ENCODE measurements around the gene FAM72D.
"Not testable (repeated sequence)": the region's sequence is repeated elsewhere in the genome, so short reads cannot be mapped to it uniquely, and the experiment has no call there.

FAM72D gene

DNA sequence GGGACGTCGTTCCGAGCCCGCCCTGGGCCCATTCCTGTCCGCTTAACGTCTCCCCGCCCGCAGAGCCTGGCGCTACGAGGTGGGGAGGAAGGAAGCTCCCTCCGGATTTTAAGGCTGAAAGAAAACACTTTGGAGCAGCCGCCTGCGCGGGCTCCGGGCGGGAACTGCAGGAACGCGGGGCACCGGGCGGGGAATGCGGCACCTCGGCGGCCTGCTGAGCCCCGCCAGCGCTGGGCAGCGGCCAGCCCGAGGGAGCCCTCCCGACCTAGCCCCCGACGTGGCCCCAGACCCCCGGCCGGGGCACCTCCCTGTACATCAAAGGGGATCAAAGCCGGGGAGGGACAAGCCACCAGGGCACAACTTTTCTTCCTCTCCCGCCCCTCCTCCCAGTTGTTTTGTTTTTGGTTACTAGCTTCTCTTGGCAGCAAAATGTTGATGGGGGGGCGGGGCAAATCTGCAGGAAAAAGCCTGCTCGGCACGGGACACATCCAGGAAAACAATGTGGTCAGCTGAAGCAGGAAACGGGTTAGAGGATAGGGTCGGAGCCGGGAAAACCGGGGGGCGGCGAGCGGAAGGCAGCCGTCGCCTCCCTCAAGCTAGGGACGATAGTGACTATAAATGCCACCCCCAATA is 2.1 kb upstream of the FAM72D start:
- DNase-seq: not testable (repeated sequence)

DNA sequence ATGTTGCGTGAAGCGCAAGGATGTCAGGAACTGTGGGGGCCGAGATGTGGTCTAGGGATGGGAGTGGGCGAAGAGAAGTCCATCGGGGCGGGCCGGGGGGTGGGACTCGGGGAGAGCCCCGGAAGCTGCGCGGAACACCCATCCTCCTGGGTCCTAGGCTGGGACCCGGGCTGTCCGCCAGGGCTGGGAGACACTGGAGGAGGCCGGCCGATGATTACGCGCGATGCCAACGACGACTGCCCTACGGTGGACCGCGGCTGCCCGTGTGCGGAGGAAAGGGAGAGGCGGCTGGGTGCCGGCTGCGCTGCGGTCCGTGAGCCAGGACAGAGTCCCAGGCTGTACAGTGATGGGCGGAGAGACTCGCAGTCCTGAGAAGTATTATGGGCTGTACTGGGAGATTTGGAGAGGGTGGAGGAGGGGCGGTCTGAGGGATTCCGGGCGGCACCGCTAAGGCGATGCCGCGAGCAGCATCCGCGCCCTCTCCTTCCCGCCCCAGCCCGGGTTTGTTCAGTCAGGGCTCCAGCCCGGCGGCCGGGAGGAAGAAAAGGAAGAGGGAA is 1.0 kb upstream of the FAM72D start:
- DNase-seq: not testable (repeated sequence)

DNA sequence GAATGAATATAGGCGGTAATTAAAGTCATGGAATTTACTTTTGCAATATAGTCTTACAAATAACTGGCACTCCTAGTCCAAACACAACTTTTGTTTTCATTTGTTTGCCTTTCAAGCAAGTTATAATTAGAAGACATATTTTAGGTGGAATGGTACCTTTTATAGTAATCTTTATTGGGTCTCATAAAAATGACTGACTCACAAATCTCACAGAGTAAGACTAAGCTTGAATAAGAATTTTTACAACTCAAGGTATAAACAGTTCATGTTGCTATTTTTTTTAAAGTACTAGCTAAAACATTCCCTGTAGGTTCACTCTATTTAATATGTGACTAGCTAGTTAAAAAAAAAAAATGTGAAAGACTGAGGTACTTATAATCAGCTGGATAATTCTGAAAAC is 6.0 kb downstream of the FAM72D start:
- DNase-seq: not testable (repeated sequence)

DNA sequence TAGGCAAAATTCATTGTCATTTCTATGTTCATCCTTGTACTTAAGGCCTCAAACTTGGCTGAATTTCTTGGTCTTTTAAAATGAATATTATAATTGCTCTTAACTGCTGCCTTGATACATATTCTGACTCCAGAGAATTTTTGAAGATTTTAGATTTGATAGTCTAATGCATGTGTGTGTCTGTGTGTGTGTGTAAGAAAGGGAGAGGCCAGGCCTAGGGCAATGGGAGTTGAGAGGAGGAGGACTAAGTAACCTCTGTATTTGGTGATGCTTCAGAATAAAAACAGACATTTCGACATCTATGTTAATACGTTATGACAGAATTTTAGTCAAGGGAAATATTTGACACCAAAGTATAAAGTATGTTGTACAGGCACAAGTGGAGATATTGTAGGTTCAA is 7.5 kb downstream of the FAM72D start:
- DNase-seq: not testable (repeated sequence)

DNA sequence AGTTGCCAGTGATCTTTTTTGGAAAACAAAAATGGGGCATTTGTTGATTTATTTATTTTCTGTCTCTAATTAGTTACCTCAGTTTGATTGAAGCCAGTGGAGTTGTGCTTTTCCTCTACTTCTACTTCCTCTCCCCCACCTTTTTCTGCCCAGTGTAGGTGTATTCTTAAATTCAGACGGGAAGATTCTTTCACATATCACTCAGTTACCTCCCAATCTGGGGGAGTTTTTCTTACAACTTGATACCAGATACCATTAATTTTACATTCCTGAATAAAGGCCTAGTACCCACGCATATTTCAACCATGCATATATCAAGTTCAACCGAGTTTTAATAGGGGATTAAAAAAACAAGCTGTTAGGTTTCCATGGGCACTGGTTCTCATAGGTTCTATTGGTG is 15.9 kb downstream of the FAM72D start:
- not testable (repeated sequence) for DNase-seq

DNA sequence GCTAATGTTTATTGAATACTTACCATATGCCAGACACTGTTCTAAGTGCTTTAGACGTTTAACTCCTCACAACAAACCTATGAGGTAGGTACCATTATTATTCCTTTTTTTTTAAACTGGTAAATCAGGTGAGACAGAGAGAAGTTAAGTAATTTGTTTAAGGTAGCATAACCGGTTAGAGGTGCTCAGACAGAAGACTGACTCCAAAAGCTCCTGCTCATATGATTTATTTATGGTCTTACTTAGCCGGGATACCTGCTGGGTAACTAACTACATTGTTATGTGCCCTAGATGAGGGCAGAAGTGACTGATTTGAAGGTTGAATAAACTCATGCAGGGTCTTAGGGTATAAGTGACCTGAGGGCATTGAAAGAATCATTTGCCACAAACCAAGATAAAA is 16.9 kb downstream of the FAM72D start:
- not testable (repeated sequence) for DNase-seq

DNA sequence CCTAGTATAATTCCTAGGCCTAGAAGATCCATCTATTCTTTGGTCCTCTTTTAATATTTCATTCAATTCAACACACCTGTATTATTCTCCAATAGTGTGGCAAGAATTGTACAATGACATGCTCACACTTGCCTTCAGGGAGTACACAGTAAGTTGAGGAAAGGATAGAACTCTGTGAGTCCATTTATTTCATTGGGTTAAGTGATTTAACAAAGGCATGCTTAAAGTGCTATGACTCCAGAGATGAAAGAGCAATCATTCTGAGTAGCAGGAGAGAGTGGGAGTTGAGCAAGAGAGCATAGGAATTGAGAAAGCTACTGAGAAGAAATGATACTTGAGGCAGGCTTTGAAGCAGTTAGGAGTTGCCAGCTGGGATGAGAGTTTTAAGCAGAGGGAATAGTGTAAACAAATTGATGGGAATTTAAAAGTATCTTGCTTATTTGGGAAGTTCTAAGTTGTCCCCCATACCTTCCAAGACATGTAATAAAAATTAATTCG is 18.8 kb downstream of the FAM72D start:
- not testable (repeated sequence) for DNase-seq

DNA sequence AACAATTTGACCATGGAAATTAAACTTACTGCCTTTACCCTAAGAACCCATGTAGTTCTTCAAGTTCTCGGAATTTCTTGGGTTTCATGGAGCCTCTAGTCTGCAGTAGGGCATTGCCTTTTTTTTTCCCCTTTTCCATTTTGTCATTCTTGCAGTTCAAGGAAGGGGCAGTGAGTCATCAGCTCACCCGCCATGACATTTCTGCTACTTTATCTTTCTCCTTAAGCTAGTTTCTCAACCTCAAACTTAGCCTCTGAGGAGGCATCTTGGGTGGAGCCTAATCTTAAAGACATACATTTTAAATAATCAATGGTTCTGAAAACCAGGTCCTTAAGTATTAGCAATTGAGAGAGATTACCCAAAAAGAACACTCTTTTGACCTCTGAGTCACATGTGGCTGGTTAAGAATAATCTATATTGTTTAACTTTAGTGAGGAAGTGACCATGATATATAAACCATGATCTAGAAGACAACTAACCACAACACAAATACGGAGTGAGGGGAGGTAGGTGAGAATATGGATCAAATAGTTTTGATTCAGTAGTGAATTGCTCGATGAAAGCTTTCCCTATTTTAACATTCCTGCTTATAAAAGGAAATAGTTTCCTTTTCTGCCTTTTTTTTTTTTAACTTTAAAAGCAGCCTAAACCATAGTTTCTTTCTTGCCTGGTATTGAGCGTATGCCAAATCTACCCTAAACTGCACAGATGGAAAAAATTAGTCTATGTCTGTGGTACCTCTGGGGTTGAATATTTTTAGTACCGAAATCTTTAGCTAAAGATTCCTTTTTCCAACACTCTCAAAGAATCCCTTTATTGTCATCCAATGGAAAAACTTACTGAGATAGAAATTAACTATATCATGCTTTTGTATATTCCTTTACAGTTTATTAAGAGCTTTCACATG is 20.1 kb downstream of the FAM72D start:
- not testable (repeated sequence) for DNase-seq

DNA sequence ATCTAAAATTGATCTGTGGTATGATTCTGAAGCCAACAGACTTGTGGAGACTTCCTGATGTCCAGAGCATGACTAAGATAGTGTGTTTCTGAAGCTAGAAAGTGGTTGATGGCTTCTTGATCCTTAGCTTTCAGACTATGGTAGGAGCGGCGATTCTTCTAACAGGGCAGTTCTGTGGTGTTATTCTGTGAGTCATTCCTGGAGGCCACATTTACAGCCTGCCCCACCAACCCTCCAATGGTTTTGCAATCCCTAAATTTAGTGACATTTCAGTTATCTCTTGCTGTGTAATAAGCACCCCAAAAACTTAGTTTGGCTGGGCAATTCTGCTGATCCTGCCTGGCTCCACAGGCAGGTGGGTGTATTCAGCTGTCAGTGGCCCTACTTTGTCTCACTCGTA is 24.1 kb downstream of the FAM72D start:
- DNase-seq: not testable (repeated sequence)

DNA sequence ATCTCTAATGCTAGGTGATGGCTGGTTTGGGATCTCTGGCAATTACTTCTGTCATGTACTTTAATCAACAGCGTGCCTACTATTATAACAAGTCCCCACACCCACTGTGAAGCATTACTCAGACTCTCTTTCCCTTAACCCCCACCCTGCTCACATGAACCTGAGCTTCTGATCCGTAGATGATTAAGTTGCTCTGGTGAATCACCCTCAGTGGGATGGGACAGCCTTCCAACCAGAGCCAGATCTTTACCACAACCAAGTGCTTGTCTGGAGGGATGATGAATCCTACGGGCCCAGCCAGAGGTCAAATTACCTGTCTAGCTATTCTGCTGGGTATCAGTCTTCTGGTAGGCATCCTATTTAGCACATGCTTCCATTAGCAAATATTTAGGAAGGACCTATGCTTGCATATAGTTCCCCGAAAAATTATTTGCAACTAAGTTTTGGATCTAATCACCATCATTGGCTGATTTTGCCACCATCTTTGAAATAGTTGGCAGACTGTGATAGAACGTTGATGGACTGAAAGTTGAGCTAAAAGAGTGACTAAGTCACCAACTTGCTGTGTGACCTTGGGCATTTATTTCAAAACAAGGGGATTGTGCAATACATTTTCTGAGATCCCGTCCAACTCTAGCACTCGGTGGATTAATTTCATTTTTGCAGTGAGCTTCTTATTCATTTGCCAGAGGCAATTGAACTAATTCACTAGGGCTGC is 26.7 kb downstream of the FAM72D start:
- DNase-seq: not testable (repeated sequence)

DNA sequence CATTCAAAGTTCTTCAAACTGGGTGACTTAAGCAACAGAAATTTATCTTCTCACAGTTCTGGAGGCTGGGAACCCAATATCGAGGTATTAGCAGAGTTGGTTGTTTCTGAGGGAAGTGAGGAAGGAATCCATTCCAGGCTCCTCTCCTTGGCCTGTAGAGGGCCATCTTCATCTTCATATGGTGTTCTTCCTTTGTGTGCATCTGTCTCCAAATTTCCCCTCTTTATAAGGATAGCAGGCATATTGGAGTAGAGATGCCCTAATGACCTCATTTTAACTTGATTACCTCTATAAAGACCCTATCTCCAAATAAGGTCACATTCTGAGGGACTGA is 27.3 kb downstream of the FAM72D start:
- DNase-seq: not testable (repeated sequence)

DNA sequence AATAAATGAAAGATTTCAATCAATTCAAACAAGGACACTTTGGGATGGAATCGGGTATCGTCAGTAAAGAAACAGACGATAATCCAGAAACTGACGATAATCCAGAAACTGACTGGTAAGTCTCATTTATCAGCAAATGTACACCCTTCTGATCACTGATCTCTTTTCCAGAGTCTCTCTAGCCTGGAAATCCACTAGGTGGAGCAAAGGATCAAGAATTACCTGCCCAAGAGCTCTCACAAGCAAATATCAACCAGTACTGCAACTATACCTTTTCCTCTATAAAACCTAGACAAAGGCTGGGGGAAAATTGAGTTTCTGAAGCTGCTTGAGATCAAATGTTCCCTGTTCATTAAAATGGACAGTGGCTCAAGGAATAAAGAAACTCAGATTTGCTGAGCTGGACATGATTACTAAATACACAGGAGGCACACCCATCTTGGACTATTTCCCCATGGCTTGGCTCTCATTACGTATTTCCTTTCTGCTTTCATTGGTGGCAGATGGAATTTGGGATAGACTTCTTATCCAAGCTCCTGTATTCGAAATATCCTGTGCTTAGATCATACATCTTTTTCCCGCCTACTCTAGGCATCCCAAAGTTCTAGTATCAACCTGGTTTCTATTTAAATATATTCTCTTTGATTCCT is 28.3 kb downstream of the FAM72D start:
- DNase-seq: not testable (repeated sequence)

DNA sequence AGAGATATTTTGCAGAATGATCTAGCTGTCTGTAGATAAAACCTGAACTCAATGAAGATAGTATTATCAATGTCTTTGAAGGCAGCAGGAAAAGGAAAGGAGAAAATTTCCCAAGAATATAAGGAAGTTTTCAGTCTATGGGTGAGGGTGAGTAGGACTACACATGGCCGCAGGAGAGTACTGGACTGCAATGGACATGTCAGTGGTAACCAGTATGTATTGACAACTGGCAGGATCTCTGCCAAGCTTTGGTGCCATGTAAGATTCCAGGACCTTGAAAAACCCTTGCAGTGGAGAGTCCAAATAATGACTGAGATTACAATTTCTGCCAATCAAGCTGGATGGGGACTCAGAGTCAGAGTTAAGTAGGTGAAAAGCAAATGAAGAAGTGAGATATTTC is 29.3 kb downstream of the FAM72D start:
- DNase-seq: not testable (repeated sequence)

DNA sequence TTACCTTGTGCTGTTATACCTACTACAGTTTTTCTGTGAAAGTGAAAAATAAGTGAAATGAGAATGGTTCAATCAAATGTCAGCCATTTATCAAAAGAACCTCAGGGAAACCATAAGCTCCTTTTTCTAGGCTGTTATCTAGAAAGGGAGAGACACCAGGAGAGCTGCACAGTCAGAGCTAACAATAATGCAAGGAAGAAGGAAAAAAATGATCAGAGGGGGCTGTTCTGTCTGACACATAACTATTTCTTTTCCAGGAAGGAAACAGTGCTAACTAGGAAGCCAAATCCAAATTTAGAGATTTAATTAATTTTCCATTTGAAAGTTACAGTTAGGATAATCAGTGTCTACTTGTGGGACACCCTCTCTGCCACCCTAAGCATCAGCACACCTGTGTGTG is 31.4 kb downstream of the FAM72D start:
- not testable (repeated sequence) for DNase-seq

DNA sequence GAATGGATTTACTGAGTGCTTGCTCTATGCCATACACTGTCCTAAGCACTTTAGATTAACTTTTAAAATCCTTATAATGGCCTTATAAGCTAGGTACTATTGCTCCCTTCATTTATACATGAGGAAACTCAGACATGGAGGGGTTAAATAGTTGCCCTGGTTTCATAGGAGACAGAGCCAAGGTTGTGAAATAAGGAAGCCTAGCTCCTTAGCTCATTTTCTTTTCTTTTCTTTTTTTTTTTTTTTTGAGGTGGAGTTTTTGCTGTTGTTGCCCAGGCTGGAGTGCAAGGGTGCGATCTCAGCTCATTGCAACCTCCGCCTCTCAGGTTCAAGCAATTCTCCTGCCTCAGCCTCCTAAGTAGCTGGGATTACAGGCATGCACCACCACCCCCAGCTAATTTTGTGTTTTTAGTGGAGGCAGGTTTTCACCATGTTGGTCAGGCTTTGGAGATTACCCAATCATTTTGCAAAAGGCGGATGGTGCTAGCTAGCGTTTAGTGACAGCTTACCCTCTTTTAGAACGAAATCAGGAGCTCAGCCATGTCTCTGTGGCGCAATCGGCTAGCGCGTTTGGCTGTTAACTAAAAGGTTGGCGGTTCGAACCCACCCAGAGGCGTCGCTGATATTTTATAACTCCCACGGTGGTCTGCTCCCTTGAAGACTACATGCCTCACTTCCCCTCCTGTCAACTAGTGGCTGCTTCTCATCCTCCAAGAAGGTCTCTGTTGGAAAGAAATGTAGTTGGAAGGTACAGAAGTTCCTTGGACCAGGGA is 33.1 kb downstream of the FAM72D start:
- DNase-seq: not testable (repeated sequence)

DNA sequence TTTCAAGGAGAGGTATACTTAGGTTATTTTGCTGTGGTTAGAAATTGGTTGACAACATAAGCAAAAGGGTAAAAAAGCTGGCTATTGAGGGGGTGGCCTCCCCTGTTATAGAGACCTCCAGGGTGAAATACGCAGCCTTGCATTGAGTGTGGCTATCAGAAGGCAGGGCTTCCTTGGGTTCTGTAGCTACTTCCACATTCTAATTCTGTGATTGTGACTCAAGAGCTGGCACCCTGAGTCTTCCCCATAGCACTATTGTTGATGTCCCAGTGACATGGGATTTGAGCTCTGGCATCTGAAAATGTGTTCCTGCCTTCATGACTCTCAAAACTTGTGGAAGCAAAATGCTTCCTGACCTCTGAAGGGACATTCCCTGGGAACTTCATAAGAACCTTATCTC is 38.7 kb downstream of the FAM72D start:
- not testable (repeated sequence) for DNase-seq

DNA sequence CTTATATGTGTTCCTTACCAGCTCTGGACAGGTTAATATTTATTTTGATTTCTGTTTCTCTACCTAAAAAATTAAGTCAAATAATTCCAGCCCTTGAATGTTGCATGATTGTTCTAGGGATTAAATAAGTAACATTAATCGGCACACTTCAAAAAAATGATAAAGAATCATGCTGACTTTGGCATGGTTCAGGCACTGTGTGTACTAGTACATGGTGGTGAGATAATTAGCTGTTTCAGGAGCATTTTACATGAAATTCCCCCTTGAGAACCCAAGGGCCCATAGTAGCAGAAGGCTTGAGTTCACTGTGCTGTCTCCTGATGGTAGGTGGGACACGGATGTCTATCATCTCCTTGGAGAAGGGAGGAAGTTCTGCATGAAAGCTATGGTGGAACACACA is 44.8 kb downstream of the FAM72D start:
- DNase-seq: not testable (repeated sequence)

DNA sequence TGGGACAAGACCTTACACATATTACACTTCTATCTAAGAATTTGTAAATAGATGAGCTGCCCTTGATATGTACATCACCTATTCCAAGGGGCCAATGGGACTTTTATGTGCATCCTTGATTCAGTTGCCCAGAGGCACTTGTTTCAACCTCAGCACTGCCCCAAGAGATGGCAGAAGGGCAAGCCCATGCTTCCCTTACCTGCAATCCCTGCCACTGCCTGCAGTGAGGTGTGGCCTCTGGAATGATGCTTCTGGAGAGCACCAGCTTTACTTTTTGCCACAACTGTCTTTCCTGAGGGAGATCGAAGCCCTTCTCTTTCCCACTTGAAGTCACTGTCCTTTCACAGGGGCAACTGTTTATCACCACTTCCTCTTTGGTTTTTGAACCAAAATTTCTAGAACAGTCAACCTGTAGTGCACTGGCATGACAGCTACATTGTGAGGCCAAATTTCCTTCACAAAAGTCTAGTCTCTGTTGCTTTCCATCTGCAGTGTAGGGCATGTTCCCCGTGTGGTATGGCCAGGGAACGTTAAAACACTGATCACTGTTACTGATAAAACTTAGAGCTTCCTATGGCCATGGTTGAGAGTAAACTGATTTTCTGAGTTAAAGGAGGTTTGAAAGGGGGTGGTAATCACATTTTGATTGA is 48.6 kb downstream of the FAM72D start:
- DNase-seq: not testable (repeated sequence)

DNA sequence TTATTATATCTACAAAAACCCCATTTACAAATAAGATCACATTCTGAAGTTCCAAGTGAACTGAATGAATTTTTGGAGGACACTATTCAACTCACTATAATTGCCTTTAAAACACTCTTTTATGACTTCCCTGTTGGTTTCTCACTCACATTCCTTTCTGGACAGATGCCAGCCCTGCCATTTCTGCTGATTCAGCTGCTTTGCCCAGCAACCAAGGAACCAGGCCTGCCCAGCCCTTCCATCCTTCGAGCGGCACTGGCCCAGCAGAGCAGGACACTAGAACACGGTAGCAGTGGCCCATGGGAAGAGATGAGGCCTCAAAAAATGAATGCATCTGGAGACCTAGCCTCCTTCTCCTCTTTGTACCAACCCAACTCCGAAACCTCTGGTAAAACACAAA is 50.5 kb downstream of the FAM72D start:
- not testable (repeated sequence) for DNase-seq

DNA sequence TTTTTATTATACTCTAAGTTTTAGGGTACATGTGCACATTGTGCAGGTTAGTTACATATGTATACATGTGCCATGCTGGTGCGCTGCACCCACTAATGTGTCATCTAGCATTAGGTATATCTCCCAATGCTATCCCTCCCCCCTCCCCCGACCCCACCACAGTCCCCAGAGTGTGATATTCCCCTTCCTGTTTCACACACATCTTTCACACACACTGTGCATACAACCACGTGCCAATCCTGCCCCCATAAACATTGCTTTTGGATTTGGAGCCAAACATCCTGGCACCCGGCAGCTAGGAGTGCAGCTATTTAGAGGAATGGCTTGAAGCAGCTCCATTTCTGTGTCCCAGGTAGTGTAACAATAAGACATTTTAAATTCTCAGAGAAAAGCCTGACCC is 51.4 kb downstream of the FAM72D start:
- DNase-seq: not testable (repeated sequence)

DNA sequence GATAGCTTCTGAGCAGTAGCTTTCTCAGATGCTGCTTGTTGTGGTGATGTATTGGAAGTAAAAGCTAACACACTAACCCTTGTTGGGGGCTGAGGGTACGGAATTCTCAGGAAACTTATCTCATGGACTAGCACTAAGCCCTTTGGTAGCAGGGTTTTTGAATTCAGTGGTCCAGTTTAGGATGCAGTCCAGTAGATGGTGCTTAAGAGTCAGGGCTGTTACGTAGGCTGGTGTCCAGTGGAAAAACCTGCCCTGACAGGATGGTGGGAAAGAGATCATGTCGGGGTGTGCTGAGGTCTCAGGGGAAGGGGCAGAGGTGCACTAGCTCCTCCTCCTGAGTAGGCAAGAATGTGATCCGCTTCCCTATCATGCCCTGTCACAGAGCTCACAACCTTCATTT is 59.6 kb downstream of the FAM72D start:
- not testable (repeated sequence) for DNase-seq

All from NCI-H2081 treated with DMSO at 0.1 percent for 48 hours (cell line).